Ovary (tissue), 9 donors: ENCODE data around the gene RAB40C. TPM values are rescaled to one million over a fixed set of nuclear protein-coding genes. Genes with fewer than 3 reads are reported as not detected.

Source experiments
- DNase-seq, 5 donors: peaks; one replicate each; pipeline ENCODE4 v3.0.0-alpha.2; 2019 to 2020
- H3K27ac ChIP-seq, 2 donors: fragments of 200-600 bp; one replicate each; pipeline versions ENCODE4 v1.5.1 to v1.8.0; 2019 to 2022
- H3K27me3 ChIP-seq: fragments of 200-600 bp; one replicate; pipeline ENCODE4 v1.8.0; 2022
- H3K36me3 ChIP-seq: fragments of 200-600 bp; sonication (generic); one replicate; pipeline ENCODE4 v1.5.1; 2019
- H3K4me1 ChIP-seq: one replicate; pipeline ENCODE4 v1.8.1; 2013; ENCODE audit warnings: mild to moderate bottlenecking, moderate library complexity; ENCODE audit not compliant: insufficient read depth
- H3K4me3 ChIP-seq: fragments of 200-600 bp; sonication (generic); one replicate; pipeline ENCODE4 v1.5.1; 2017
- H3K9me3 ChIP-seq, 2 donors: fragments of 200-600 bp in 1 of 2; sonication (generic) in 1 of 2; one replicate each; pipeline versions ENCODE4 v1.5.1 to v1.8.1; 2013 to 2019; ENCODE audit warnings: mild to moderate bottlenecking in 1 of 2, moderate library complexity in 1 of 2
- EP300 ChIP-seq: sonication (generic); formaldehyde crosslinking; IDR thresholded peaks from one replicate; pipeline ENCODE4 v1.6.1; 2017; ENCODE audit warnings: antibody characterized with exemption
- POLR2A ChIP-seq: fragments of 450-650 bp; IDR thresholded peaks from one replicate; pipeline ENCODE4 v1.6.1; 2017; ENCODE audit warnings: antibody characterized with exemption, mild to moderate bottlenecking, moderate library complexity
- WGBS, 3 donors: extraction: QIAGEN DNeasy Blood & Tissue Kit in 1 of 3; methylation state at CpG; one replicate each; pipeline versions ENCODE4 v1.1.5 to v1.1.7; 2013 to 2017; 5-methylcytosine and 5-hydroxymethylcytosine counted together
- intact Hi-C, 4 donors: fragments of 100-400 bp; cut with DNase I; formaldehyde crosslinking; loops; one replicate each; pipeline versions ENCODE4 v1.11.0 to v1.15.1; 2022 to 2023
- polyA plus RNA-seq, 2 donors: library from polyadenylated mRNA; stranded (reverse); fragments of 200-250 nt in 1 of 2; fragments of 350-450 nt in 1 of 2; fragmentation: Illumina TruSeq in 1 of 2; extraction: RNeasy Lipid Tissue Mini Kit (QIAGEN cat#74804) in 1 of 2; gene quantifications; one replicate each; pipeline ENCODE4 v1.2.3, GENCODE V29; 2013 to 2014
- total RNA-seq, 7 donors: library from RNA; depleted of rRNA in 2 of 7; stranded (reverse); fragments of >200 nt in 2 of 7; fragmentation: NEBNext Ultra II Directional in 3 of 7; extraction: Animal tissue kit (Norgen Biotek cat#: 25700) in 3 of 7; gene quantifications; one replicate each; pipeline versions ENCODE4 v1.1.0 to v1.2.4, GENCODE V29; 2016 to 2023
- TF ChIP-seq, protein P1 (sequence below), 3 donors: fragments of 450-650 bp in 2 of 3; fragments of 200-600 bp in 1 of 3; IDR thresholded peaks; one replicate each; pipeline versions ENCODE4 v1.5.1 to v1.8.0; 2016 to 2022; ENCODE audit warnings: antibody characterized with exemption in 3 of 3, mild to moderate bottlenecking in 1 of 3
- donor health status: DM: no; HTN: no; CAD: no; lungs with moderate emphysema.
- donor health status: DM: no; HTN: no; CAD: no.
- donor health status: Bipolar disorder and iron deficiency.
- donor health status: DM: yes; HTN: yes; CAD: no.
- donor health status: DM: no; HTN: no; CAD: no.
- donor health status: DM: yes; HTN: yes; CAD: no.

The RAB40C gene
- total and polyA plus RNA-seq, 9 donors, result 1.9 to 24.1 (median 21.0) TPM

DNA sequence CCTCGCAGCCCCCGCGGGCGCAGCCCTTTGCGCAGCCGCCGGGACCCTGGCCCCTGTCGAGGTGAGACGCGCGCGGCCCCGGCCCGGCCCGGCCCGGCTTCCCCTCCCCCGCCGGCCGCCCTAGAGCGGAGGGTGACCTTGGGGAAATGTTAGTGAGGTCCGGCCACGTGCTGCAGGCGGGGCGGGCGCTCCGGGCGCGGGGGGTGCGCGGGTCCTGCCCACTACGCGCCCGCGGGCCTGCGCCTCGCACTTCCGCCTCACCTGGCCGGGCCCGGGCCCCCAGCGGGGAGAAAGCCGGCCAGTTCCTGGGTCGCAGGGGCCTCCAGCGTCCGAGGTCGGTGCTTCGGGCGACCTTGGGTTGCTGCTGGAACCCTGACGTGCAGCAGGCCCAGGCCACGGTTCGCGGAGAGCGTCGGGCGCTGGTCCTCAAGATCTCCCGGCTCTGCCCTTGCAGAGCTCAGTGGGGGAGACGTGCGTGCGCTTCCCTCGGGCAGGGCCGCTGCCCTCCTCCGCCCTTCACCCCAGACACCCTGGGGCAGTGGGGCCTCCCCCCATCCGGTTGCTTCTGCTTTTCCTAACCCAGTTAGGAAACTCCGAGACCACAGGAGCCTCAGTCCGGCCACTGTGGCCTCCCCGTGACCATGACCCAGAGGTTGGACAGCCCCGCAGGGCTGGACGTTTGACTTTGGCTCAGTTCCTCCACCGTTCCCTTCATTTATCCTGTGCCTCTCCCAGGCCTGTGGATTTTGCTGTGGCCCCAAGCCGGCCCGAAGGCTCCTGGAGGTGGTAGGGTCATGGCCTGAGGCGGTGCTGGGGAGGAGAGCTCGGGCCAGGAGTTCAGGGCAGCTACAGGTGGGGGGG lies 52.6 kb downstream of the RAB40C start:
- 5 to 9% (median 6%) methylated on average over 33 to 72 of the region's 72 CpGs for WGBS, 3 donors

GRCh38 chr16:643050-643368 lies 53.1 kb downstream of the RAB40C start:
- 81 to 92% (median 87%) methylated on average over 13 of the region's 13 CpGs for WGBS, 3 donors
- Histone ChIP-seq H3K4me3 (peak overlapping the region; percentile 73), H3K4me1 (peaks cover 17% of the 10 kb centered on the region), H3K36me3 (no peaks in the 10 kb centered on the region), H3K27me3 (no peaks in the 10 kb centered on the region), H3K27ac (peak overlapping the region; percentile 41 to 82), H3K9me3 (no peaks in the 10 kb centered on the region)
- no peak for DNase-seq
- TF ChIP-seq POLR2A, result no peak
- TF ChIP-seq, protein P1, sequence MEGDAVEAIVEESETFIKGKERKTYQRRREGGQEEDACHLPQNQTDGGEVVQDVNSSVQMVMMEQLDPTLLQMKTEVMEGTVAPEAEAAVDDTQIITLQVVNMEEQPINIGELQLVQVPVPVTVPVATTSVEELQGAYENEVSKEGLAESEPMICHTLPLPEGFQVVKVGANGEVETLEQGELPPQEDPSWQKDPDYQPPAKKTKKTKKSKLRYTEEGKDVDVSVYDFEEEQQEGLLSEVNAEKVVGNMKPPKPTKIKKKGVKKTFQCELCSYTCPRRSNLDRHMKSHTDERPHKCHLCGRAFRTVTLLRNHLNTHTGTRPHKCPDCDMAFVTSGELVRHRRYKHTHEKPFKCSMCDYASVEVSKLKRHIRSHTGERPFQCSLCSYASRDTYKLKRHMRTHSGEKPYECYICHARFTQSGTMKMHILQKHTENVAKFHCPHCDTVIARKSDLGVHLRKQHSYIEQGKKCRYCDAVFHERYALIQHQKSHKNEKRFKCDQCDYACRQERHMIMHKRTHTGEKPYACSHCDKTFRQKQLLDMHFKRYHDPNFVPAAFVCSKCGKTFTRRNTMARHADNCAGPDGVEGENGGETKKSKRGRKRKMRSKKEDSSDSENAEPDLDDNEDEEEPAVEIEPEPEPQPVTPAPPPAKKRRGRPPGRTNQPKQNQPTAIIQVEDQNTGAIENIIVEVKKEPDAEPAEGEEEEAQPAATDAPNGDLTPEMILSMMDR (IDR thresholded peaks at IDR 0.05), result no peak
- no peak for TF ChIP-seq EP300
- intact Hi-C loops, result loop anchor here in 1 of 4 donors (5.0 kb wide), 1 partner anchor 61 kb away; no protein-coding TSS in a partner anchor

More for the DNA sequence above, 52.6 kb downstream of the RAB40C start:
- no peaks in the 10 kb centered on the region for H3K9me3 ChIP-seq
- H3K27ac ChIP-seq, result peak overlapping the region; percentile 41 to 82
- TF ChIP-seq EP300, result no peak
- TF ChIP-seq, protein P1 (IDR thresholded peaks at IDR 0.05), result no peak
- DNase-seq, result peak; percentile 81 to 85 (median 83)
- peak overlapping the region; percentile 73 for H3K4me3 ChIP-seq
- no peaks in the 10 kb centered on the region for H3K36me3 ChIP-seq
- intact Hi-C loops, result loop anchor here in 1 of 4 donors (5.0 kb wide), 1 partner anchor 60 kb away; no protein-coding TSS in a partner anchor
- peaks cover 16% of the 10 kb centered on the region for H3K4me1 ChIP-seq
- no peaks in the 10 kb centered on the region for H3K27me3 ChIP-seq

GRCh38 chr16:644556-644955 lies 54.7 kb downstream of the RAB40C start:
- H3K4me3 ChIP-seq, result no peak overlapping the region
- 89 to 91% (median 89%) methylated on average over 12 of the region's 12 CpGs for WGBS, 3 donors
- peaks cover 19% of the 10 kb centered on the region for H3K4me1 ChIP-seq
- H3K36me3 ChIP-seq, result no peaks in the 10 kb centered on the region
- intact Hi-C loops, result loop anchor here in 1 of 4 donors (5.0 kb wide), 1 partner anchor 62 kb away; no protein-coding TSS in a partner anchor
- no peak for TF ChIP-seq POLR2A
- TF ChIP-seq EP300, result no peak
- TF ChIP-seq, protein P1 (IDR thresholded peaks at IDR 0.05), result no peak
- no peak overlapping the region for H3K27ac ChIP-seq
- no peaks in the 10 kb centered on the region for H3K9me3 ChIP-seq
- no peaks in the 10 kb centered on the region for H3K27me3 ChIP-seq
- no peak for DNase-seq

DNA sequence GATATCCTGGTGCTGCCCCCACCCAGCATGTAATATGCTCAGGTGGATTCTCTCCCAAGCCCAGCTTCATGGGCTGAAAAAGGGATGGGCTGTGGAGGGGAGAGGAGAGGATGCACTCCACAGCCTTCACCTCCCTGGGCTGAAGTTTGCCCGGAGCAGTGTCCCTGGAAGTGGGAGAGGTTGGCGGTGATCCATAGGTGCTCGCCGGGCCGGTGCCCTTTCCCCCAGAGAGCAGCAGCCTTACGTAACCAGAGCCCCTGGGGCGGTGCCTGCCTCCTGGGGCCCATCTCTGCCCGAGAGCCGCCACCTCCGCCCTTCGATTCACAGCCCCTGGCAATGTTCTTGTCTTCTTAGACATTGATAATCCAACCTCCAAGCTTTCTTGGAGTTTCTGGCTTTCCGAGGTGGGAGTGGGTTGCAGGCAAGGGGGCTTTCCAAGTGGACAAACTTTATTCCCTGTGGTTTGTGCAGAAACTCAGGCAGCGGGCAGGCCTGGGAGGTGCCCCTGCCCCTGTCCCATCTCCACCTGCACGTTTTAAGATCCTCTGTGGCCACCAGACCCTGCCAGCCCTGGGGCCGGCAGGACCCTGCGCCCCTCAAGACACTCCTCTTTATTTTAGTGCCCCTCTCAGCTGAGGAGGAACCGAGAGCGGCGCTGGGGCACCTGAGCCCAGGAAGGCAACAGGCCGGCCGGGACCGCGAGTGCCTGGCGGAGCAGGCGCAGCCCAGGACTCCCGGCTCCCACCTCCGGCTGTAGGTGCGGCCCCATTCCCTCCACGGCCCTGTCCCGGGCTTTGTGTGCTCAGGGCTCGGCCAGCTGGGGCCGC lies 56.2 kb downstream of the RAB40C start:
- 61 to 67% (median 67%) methylated on average over 29 to 32 of the region's 32 CpGs for WGBS, 3 donors
- no peak for TF ChIP-seq POLR2A
- no peak for TF ChIP-seq EP300
- TF ChIP-seq, protein P1 (IDR thresholded peaks at IDR 0.05), result no peak
- DNase-seq, result peak in 1 of 5 donors; percentile 73
- no peak overlapping the region for H3K4me3 ChIP-seq
- intact Hi-C loops, result no loop called here
- H3K27me3 ChIP-seq, result no peaks in the 10 kb centered on the region
- peak overlapping the region in 1 of 2 donors; percentile 48 for H3K27ac ChIP-seq
- peaks cover 22% of the 10 kb centered on the region for H3K4me1 ChIP-seq
- H3K9me3 ChIP-seq, result no peaks in the 10 kb centered on the region
- H3K36me3 ChIP-seq, result no peaks in the 10 kb centered on the region
